Esophagus muscularis mucosa (tissue), 4 donors: ENCODE results near the gene ZNF518B. TPM values are rescaled to one million over a fixed set of nuclear protein-coding genes. Genes with fewer than 3 reads are reported as not detected.
"Not testable (repeated sequence)": the region's sequence is repeated elsewhere in the genome, so short reads cannot be mapped to it uniquely, and the experiment has no call there.

Source experiments
- DNase-seq: peaks from one replicate; pipeline ENCODE4 v3.0.0-alpha.2; 2017; ENCODE audit errors: extremely low spot score
- H3K27ac ChIP-seq, 4 donors: fragments of 200-600 bp; sonication (generic); replicated peaks in 1 of 4; 1 replicate in 3 of 4; 2 replicates in 1 of 4; pipeline ENCODE4 v1.5.1; 2016 to 2019; ENCODE audit warnings: mild to moderate bottlenecking in 1 of 4
- H3K27me3 ChIP-seq, 4 donors: fragments of 200-600 bp; sonication (generic); one replicate each; pipeline versions ENCODE4 v1.5.1 to v1.6.0; 2016 to 2019
- H3K36me3 ChIP-seq, 4 donors: fragments of 200-600 bp; sonication (generic); one replicate each; pipeline ENCODE4 v1.5.1; 2016 to 2019
- H3K4me1 ChIP-seq, 4 donors: fragments of 200-600 bp; sonication (generic); one replicate each; pipeline ENCODE4 v1.5.1; 2016 to 2019
- H3K4me3 ChIP-seq, 4 donors: fragments of 200-600 bp; sonication (generic); 1 replicate in 2 of 4; 2 replicates in 2 of 4; pipeline ENCODE4 v1.5.1; 2016 to 2019; ENCODE audit warnings: mild to moderate bottlenecking in 4 of 4, moderate library complexity in 1 of 4
- H3K9me3 ChIP-seq, 4 donors: fragments of 200-600 bp; sonication (generic); 1 replicate in 3 of 4; 2 replicates in 1 of 4; pipeline ENCODE4 v1.5.1; 2016 to 2019
- CTCF ChIP-seq, 3 experiments: fragments of 200-600 bp in 2 of 3; fragments of 450-650 bp in 1 of 3; sonication (generic) in 2 of 3; IDR thresholded peaks; one replicate each; pipeline ENCODE4 v1.5.1; 2017 to 2019; ENCODE audit warnings: antibody characterized with exemption in 3 of 3, mild to moderate bottlenecking in 2 of 3, moderate library complexity in 1 of 3
- EP300 ChIP-seq: sonication (generic); formaldehyde crosslinking; IDR thresholded peaks from one replicate; pipeline ENCODE4 v1.6.1; 2017; ENCODE audit warnings: antibody characterized with exemption
- POLR2A ChIP-seq: fragments of 450-650 bp; IDR thresholded peaks from one replicate; pipeline ENCODE4 v1.6.1; 2017; ENCODE audit warnings: antibody characterized with exemption, moderate library complexity, mild to moderate bottlenecking, low read depth
- POLR2AphosphoS5 ChIP-seq, 2 donors: sonication (generic); formaldehyde crosslinking; IDR thresholded peaks; one replicate each; pipeline ENCODE4 v1.6.1; 2017; ENCODE audit warnings: antibody characterized with exemption in 2 of 2
- WGBS: methylation state at CpG from one replicate; pipeline ENCODE4 v1.1.5; 2018; 5-methylcytosine and 5-hydroxymethylcytosine counted together
- intact Hi-C: fragments of 100-400 bp; cut with DNase I; formaldehyde crosslinking; loops from one replicate; pipeline ENCODE4 v1.15.1; 2023
- total RNA-seq, 4 donors: library from RNA; depleted of rRNA; stranded (reverse); fragments of >200 nt; gene quantifications; one replicate each; pipeline versions ENCODE4 v1.1.0 to v1.2.1, GENCODE V29; 2016

ZNF518B gene
- total RNA-seq, 4 donors from 2014 or later = 29.1 to 46.0 (median 33.3) TPM

- Histone ChIP-seq H3K27me3 (no peaks in the 10 kb centered on the region), H3K4me3 (no peak overlapping the region), H3K9me3 (peaks cover 0 to 48% (median 15%) of the 10 kb centered on the region in 4 donors), H3K36me3 (peaks cover 11 to 28% (median 19%) of the 10 kb centered on the region in 4 donors), H3K27ac (no peak overlapping the region), H3K4me1 (no peaks in the 10 kb centered on the region)
- WGBS = 76% methylated on average over 4 of the region's 4 CpGs
- DNase-seq = no peak
- TF ChIP-seq CTCF (IDR thresholded peaks at IDR 0.05) (no peak), POLR2A (no peak), POLR2AphosphoS5 (IDR thresholded peaks at IDR 0.05) (no peak), EP300 (no peak)
- intact Hi-C loops = no loop called here
Measured at GRCh38 chr4:10441512-10441911, 15.7 kb downstream of the ZNF518B start.

GRCh38 chr4:10438924-10439323, 18.3 kb downstream of the ZNF518B start:
- no peak for DNase-seq
- TF ChIP-seq CTCF (IDR thresholded peaks at IDR 0.05) = no peak
- no peak for TF ChIP-seq POLR2AphosphoS5 (IDR thresholded peaks at IDR 0.05)
- TF ChIP-seq POLR2A = no peak
- no peak for TF ChIP-seq EP300
- WGBS = 85% methylated on average over 1 of the region's 1 CpG

GRCh38 chr4:10437735-10438134, 19.5 kb downstream of the ZNF518B start:
- peaks cover 0 to 13% (median 3%) of the 10 kb centered on the region in 4 donors for H3K9me3 ChIP-seq
- intact Hi-C loops = no loop called here
- no peaks in the 10 kb centered on the region for H3K27me3 ChIP-seq
- H3K27ac ChIP-seq = no peak overlapping the region
- 48% methylated on average over 1 of the region's 1 CpG for WGBS
- no peak overlapping the region for H3K4me3 ChIP-seq
- DNase-seq = no peak
- no peaks in the 10 kb centered on the region for H3K4me1 ChIP-seq
- no peaks in the 10 kb centered on the region for H3K36me3 ChIP-seq
- no peak for TF ChIP-seq POLR2AphosphoS5 (IDR thresholded peaks at IDR 0.05)
- TF ChIP-seq CTCF (IDR thresholded peaks at IDR 0.05) = no peak
- no peak for TF ChIP-seq EP300
- no peak for TF ChIP-seq POLR2A

More at GRCh38 chr4:10438924-10439323, 18.3 kb downstream of the ZNF518B start:
- no peak overlapping the region for H3K4me3 ChIP-seq
- H3K9me3 ChIP-seq = peaks cover 0 to 25% (median 11%) of the 10 kb centered on the region in 4 donors
- intact Hi-C loops = no loop called here
- no peaks in the 10 kb centered on the region for H3K4me1 ChIP-seq
- no peaks in the 10 kb centered on the region for H3K27me3 ChIP-seq
- H3K36me3 ChIP-seq = peaks cover 0 to 3% (median 0%) of the 10 kb centered on the region in 4 donors
- H3K27ac ChIP-seq = no peak overlapping the region

- H3K27me3 ChIP-seq, H3K9me3 ChIP-seq, H3K27ac ChIP-seq, intact Hi-C loops, H3K4me3 ChIP-seq, DNase-seq, H3K4me1 ChIP-seq, H3K36me3 ChIP-seq: not testable (repeated sequence)
- 84% methylated on average over 8 of the region's 8 CpGs for WGBS
Measured at GRCh38 chr4:10427680-10428079, 29.5 kb downstream of the ZNF518B start.

GRCh38 chr4:10421344-10422055, 35.7 kb downstream of the ZNF518B start:
- intact Hi-C loops = no loop called here
- Histone ChIP-seq H3K27me3 (no peaks in the 10 kb centered on the region), H3K36me3 (no peaks in the 10 kb centered on the region), H3K4me1 (no peaks in the 10 kb centered on the region), H3K4me3 (no peak overlapping the region), H3K9me3 (peaks cover 0 to 4% (median 0%) of the 10 kb centered on the region in 4 donors), H3K27ac (no peak overlapping the region)
- TF ChIP-seq EP300 = no peak
- no peak for TF ChIP-seq CTCF (IDR thresholded peaks at IDR 0.05)
- TF ChIP-seq POLR2AphosphoS5 (IDR thresholded peaks at IDR 0.05) = no peak
- no peak for TF ChIP-seq POLR2A
- WGBS = 61% methylated on average over 3 of the region's 3 CpGs
- DNase-seq = no peak
